ENCODE measurements around the gene ITPKC.
"Not testable (repeated sequence)": the region's sequence is repeated elsewhere in the genome, so short reads cannot be mapped to it uniquely, and the experiment has no call there.

The ITPKC gene

DNA sequence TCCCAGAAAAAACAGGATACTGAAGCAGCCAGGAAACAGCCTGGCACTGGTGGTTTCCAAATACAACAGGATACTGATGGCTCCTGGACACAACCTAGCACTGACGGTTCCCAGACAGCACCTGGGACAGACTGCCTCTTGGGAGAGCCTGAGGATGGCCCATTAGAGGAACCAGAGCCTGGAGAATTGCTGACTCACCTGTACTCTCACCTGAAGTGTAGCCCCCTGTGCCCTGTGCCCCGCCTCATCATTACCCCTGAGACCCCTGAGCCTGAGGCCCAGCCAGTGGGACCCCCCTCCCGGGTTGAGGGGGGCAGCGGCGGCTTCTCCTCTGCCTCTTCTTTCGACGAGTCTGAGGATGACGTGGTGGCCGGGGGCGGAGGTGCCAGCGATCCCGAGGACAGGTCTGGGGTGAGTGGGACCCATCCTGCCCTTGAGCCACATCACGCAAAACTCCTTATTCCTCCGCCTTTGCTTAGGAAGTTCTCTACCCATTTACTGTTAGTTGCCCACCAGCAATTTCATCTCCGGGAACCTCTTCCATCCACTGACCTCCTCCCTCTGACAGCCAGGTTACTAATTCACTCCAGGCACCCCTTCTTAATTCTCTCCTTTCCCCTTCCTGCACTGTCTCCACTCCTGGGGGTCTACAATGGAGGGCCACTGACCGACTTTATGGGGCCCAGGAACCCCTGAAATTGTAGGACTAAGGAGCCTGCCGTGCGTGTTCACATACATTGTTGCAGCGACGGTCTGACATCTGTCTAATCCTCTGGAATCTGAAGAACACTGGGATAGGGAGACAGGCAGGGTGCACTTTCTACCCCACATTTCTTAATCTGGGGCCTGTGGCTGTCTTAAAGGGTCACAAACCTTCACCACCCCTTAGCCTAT lies 1.2 kb downstream of the ITPKC start:
- peak; percentile 5 for DNase-seq

DNA sequence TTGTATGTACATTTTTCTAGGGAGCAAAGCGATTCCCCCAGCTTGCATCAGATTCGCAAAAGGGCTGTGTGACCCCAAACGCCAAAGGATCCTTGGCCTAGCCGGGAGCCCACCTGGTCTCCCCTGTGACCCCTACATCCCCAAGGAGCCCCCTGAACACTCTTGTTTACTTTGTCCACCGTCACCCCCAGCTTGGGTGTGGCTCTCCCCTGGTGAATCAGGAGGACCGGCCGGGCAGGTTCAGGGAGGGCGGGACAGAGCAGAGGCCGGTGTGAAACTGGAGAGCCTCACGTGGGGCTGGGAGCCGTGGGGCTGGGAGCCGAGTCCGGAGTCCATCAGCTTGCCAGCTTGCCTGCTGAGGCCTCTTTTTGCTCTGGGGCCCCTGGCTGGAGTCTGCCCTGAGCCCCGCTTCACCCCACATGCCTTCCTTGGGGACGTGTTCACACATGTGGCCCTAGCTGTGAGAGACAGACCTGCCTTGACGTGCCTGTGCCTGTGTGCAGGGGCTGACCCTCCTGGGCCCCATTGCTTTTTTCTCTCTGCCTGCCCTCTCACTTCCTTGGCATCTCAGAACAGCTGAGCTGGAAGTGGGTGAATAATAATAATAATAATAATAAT lies 2.0 kb downstream of the ITPKC start:
- DNase-seq: no peak

DNA sequence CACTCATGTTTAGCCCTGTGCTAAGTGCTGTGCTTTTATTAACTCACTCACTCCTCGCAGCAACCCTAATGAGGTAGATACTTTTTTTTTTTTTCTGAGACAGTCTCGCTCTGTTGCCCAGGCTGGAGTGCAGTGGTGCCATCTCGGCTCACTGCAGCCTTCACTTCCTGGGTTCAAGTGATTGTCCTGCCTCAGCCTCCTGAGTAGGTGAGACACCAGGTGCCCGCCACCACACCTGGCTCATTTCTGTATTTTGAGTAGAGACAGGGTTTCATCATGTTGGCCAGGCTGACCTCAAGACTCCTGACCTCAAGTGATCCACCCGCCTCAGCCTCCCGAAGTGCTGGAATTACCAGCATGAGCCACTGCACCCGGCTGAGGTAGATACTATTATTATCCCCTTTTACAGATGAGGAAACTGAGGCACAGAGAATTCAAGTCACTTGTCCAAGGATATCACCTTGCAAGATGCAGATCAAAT lies 2.5 kb downstream of the ITPKC start:
- DNase-seq: no peak

DNA sequence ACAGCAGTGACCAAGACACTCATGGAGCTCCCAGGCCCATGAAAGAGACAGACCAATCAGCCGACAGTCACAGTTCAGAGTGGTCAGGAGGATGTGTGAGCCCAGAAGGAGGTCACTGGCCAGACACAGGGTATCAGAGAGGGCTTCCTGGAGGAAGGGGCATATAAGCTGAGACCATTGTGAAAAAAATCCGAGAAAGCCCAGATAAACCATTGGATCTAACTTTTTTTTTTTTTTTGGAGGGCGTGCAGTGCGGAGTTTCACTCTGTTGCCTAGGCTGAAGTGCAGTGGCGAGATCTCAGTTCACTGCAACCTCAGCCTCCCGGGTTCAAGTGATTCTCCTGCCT lies 4.2 kb downstream of the ITPKC start:
- no peak for DNase-seq

GRCh38 chr19:40721936-40722661 lies 5.2 kb downstream of the ITPKC start:
- DNase-seq: no peak

GRCh38 chr19:40723661-40724254 lies 6.8 kb downstream of the ITPKC start:
- DNase-seq: no peak

GRCh38 chr19:40724315-40724714 lies 7.4 kb downstream of the ITPKC start:
- no peak for DNase-seq

DNA sequence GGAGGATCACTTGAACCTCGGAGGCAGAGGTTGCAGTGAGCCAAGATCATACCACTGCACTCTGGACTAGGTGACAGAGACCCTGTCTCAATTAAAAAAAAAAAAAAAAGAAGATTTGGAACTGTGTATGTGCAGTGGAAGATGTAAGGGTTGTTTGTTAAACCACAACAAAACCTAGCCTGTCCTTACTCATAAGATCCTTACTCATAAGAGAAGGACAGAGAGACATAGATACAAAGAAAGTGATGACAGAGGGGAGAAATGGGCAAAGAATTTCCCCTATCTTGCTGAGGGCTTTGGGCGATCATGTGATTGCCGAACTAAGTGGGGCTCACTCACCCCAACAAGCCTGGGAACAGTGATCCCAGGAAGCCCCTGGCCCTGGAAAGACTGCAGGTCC lies 7.9 kb downstream of the ITPKC start:
- DNase-seq: no peak

DNA sequence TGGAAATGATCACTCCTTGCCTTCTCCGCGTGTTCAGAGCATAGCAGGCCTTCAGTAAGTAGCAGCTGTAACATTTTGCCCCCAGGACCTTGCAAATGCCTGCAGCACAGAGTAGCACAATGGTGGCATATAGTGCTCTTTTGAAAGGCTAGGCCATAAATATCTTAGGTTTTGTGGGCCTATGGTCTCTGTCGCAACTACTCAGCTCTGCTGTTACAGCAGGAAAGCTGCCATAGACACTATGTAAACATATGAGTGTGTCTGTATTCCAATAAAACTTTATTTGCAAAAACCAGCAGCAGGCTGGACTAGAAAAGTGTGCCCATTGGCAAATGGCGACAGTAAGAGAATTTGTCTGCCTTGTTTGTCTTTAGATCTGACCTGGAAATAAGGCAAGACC lies 9.4 kb downstream of the ITPKC start:
- no peak for DNase-seq

GRCh38 chr19:40730065-40730464 lies 13.2 kb downstream of the ITPKC start:
- not testable (repeated sequence) for DNase-seq

DNA sequence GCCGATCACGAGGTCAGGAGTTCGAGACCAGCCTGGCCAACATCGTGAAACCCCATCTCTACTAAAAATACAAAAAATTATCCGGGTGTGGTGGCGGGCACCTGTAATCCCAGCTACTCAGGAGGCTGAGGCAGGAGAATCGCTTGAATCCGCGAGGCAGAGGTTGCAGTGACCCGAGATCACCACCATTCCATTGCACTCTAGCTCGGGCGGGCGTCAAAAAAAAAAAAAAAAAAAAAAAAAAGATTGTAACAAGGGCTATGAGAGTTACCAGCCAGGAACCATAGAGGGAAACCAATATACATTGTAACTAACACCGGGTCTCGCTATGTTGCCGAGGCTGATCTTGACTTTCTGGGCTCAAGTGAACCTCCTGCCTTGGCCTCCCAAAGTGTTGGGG lies 15.4 kb downstream of the ITPKC start:
- DNase-seq: not testable (repeated sequence)

DNA sequence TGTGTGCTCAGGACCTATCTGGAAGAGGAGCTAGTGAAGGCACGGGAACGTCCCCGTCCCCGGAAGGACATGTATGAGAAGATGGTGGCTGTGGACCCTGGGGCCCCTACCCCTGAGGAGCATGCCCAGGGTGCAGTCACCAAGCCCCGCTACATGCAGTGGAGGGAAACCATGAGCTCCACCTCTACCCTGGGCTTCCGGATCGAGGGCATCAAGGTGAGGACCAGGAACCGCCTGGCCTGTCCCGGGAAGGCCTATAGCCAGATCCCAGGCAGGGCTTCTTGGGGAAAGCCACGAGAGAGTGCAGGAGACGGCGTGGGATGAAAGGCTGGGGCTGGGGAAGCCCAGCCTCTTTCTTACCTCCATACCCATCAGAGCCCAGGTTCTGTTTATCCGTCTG lies 16.2 kb downstream of the ITPKC start:
- no peak for DNase-seq

DNA sequence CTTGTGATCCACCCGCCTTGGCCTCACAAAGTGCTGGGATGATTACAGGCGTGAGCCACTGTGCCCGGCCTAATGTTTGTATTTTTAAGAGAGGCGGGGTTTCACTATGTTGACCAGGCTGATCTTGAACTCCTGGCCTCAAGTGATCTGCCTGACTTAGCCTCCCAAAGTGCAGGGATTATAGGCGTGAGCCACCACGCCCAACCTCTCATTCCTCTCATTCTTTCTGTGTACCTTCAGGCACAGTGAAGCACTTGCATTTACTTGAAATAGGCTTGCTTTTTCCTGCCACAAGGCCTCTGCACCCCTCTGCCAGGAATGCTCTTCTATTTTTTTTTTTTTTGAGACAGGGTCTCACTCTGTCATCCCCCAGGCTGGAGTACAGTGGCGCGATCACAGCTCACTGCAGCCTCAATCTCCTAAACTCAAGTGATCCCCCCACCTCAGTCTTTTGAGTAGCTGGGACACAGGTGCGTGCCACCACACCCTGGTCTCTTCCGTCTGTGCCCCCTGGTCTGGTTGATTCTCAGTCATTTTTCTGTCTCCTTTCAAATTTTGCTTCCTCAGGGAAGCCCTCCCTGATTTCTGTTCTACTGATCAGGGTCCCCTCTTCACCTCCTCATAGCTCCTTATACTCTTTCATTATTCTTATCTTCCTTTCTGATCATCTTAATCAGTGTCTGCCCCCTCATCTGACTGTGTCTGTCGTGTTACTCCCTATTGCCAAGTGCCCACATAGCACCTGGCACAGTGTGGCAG lies 18.3 kb downstream of the ITPKC start:
- no peak for DNase-seq

DNA sequence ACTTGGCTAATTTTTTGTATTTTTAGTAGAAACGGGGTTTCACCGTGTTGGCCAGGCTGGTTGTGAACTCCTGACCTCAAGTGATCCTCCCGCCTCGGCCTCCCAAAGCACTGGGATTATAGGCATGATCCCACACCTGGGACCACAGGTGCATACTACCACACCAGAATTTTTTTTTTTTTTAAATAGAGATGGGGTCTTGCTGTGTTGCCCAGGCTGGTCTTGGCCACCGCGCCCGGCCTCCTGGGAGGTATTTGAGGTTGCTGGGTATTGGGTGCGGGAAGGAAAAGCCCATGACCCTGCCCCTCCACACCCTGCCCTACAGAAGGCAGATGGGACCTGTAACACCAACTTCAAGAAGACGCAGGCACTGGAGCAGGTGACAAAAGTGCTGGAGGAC lies 19.7 kb downstream of the ITPKC start:
- DNase-seq: no peak

DNA sequence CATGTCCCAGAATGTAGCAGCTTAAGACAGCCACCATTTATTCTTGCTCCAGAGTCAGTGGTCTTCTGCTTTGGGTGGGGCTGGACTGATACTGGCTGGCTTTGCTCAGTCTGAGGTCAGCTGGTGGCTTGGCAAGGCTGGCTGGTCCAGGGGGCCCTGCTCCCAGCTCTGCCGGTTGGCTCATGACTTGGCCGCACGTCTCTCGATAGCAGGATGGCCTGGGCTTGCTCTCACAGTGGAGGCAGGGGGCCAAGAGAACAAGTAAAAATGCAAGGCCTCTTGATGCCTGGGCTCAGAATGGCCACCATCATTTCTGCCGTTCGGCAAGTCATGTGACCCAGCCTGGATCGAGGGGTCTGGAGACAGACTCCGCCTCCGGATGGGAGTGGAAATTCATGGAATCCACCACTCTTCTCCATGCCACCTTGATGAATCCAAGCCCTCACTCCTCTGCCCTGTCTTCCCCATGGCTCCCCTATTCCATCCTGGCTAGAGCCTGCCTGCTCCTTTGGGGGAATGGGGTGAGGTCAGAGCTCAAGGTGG lies 20.3 kb downstream of the ITPKC start:
- no peak for DNase-seq

DNA sequence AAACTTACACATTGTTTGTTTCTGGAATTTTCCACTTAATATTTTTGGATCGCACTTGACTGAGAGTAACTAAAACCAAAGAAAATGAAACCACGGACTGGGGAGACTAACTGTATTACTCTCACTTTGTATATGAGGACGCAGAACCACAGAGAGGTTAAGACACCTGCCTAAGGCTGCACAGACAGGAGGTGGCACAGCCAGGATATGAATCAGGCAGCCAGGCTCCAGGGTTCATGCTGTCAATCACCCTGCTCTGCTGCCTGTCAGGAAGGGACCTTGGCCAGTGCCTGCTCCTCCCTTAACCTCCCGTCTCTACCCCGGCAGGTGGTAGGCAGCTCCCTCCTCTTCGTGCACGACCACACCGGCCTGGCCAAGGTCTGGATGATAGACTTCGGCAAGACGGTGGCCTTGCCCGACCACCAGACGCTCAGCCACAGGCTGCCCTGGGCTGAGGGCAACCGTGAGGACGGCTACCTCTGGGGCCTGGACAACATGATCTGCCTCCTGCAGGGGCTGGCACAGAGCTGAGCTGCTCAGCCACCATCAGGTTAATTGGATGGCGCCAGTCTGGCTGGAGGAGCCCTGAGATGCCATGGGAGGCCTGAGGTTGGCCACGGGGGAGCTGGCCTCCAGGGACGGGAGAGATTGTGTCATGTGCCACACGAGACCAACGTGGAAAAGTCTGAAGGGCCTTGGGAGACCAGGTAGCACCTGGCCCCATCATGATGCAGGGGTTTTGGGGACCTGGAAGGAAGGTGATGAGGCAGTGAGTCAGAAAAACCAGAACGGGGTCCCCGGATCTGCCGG lies 22.3 kb downstream of the ITPKC start:
- DNase-seq: no peak

- DNase-seq: no peak
Observed at GRCh38 chr19:40739871-40740703, 23.2 kb downstream of the ITPKC start.

- DNase-seq: no peak
Observed at GRCh38 chr19:40740747-40741146, 23.8 kb downstream of the ITPKC start.

- no peak for DNase-seq
Observed at GRCh38 chr19:40741527-40742390, 24.8 kb downstream of the ITPKC start.

Data from CD4-positive, alpha-beta T cell treated with Interleukin-10 for 1 hour (primary cell).